CD4-positive, alpha-beta T cell treated with Interleukin-6 at 100 ng/mL for 8 hours (primary cell): Measurements from ENCODE around the gene NRSN2.

ENCODE experiments used
- DNase-seq: peaks from one replicate; pipeline ENCODE4 v3.0.0-alpha.2; 2020; ENCODE audit warnings: mixed read lengths, low spot score

NRSN2 gene, protein sequence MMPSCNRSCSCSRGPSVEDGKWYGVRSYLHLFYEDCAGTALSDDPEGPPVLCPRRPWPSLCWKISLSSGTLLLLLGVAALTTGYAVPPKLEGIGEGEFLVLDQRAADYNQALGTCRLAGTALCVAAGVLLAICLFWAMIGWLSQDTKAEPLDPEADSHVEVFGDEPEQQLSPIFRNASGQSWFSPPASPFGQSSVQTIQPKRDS

DNA sequence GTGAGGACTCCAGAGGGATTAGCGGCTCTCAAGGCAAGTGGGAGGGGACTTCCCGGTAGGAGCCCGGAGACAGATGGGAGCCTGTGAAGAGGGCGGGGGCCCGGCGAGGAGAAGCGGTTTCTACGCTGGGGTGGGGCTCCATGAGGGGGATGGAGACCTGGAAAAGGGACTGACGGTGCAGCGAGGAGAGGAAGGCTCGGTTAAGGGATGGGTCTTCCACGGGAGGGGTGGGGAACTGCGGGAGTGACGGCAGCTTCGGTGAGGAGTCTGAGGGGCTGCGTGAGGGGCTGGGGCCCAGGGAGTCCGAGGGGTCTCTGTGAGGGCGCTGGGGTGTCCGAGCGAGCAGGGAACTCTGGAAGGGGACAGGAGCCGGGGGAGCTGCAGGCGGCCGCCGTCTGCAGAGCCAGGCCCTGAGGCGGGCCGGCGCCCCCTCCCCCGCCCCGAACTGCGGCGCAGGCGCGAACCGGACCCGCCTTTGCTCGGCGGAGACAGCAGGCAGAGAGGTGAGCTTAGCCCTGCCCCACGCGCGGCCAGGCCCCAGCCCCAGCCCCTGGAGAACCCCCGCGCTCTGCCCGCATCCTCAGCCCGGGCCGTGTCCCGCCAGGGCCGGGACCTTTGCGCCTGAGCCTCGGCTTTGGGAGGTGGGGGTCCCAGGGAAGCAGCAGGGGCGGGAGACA, at the start of gene NRSN2:
TSS of gene NRSN2 (plus strand) at position 472 of the 677 bp plus-strand sequence. CDS start 2,533 bp downstream, outside the sequence.
- DNase-seq, result no peak

DNA sequence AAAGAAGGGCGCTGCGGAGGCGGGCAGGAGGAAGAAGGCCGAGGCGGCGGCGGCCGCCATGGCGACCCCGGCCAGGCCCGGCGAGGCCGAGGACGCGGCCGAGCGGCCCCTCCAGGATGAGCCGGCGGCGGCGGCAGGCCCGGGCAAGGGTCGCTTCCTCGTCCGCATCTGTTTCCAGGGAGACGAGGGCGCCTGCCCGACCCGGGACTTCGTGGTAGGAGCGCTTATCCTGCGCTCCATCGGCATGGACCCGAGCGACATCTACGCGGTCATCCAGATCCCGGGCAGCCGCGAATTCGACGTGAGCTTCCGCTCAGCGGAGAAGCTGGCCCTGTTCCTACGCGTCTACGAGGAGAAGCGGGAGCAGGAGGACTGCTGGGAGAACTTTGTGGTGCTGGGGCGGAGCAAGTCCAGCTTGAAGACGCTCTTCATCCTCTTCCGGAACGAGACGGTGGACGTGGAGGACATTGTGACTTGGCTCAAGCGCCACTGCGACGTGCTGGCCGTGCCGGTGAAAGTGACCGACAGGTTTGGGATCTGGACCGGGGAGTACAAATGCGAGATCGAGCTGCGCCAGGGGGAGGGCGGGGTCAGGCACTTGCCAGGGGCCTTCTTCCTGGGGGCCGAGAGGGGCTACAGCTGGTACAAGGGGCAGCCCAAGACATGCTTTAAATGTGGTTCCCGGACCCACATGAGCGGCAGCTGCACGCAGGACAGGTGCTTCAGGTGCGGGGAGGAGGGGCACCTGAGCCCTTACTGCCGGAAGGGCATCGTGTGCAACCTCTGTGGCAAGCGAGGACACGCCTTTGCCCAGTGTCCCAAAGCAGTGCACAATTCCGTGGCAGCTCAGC, 48.8 kb upstream of the NRSN2 start:
- DNase-seq, result peak; percentile 49

DNA sequence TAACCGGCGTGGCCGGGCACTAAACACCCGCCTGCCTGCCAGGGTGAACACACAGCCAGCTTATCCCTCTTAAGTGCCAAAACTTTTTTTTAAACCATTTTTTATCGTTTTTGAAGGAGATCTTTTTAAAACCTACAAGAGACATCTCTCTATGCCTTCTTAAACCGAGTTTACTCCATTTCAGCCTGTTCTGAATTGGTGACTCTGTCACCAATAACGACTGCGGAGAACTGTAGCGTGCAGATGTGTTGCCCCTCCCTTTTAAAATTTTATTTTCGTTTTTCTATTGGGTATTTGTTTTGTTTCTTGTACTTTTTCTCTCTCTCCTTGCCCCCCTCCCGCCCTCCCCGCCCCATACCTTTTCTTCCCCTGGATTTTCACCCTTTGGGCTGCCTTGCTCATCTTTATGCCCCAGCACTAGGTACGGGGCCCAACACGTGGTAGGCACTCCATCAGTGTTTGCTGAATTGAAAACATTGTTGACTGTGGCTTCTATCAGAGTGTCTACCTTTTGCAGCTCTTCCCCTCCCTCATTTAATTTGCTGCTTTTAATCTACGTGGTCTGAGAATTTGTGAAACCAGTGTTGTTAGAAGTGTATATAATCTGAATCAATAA, 48.0 kb upstream of the NRSN2 start:
- DNase-seq, result no peak

DNA sequence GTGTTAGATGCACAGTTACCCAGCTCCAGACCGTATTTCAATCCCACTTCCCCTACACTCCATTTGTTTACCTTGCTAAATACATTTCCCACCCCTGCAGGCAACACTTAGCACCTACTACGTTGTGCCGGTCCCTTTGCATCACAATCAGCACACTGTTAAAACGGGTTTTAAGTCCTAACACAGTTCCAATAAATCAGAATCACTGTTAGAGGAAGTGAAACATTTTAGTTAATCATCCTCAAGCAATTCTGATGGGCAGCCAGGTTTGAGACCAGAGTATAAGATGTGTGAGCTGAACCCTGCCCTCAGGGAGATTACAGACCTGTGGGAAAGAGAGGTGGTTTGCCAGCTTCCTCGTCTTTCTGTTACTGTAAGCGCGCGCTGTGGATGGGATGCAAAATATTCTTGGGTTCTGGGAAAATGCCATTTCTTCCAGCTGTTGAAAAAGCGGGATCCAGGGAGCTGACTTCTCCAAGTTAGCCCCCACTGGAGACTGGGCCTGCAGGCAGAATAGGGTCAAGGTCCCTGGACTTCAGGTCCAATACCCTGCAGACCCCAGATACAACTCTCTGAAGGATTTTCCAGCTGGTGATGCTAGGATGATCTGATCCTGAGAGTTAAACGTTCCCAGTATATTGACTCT, 46.4 kb upstream of the NRSN2 start:
- DNase-seq, result no peak

DNA sequence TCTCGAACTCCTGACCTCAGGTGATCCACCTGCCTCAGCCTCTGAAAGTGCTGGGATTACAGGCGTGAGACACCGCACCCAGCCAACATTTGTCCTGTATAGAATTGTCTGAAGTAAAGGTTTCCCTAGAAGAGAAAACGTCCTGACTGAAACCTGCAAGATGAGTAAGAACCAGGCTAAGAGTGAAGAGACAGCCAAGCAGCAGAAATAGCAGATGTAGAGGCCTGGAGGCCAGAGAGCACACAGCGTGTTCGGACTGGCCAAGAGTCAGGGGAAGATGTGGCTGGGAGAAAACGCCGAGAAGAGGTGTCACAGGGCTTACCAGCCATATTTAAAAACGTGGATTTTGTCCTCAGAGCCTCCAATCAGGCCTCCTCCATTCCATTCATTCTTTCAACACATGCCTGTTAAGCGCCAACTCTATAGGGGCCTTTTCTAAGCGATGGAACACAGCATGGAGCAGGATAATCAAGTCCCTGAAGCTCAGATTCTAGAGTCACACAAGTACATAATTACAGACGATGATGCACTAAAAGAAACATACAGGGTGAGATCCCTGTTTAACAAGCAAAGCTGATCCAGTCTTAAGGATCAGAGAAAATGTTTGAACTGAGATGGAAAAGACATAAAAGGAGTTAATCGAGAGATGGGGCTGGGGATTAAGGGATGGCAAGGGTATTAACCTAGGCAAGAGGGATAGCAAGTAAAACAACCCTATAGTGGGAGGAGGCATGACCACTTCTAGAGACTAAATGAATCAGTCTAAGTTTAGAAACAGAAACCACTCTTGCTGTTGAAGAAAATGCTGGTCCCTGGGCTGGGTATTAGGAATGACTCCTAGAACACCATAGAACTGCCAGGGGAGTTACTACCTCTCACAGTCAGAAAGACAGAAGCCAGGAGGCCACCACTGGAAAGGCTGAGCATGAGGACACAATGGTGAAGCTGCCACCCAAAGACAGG, 44.7 kb upstream of the NRSN2 start:
- no peak for DNase-seq

GRCh38 chr20:305745-306144, 41.2 kb upstream of the NRSN2 start:
- no peak for DNase-seq

DNA sequence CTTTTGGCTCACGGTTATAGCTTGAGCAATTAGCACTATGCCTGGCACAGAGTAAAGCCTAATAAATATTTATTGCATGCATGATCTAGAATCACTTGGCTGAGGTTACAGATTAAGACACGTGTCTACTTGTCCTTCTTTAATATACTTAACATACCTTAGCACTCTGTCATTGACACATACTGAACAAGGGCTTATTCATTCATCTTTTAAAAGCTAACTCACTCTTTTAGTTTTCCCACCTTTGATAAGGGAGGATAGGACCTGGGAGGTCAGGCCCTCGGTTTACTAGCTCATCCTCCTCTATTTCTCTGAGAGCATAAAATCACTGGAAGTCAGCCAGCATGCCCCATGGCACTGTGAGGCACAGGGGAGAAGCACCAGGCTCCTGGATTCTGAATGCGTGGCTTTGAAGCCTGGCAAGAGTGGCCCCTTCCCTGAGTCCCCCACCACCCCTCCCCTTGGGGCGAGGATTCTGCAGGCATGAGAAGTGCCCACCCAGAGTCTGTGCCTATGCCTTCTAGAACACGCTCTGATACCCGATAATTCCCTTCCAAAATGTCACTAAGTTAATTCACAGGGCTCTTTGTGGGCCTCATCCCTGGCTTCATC, 38.4 kb upstream of the NRSN2 start:
- no peak for DNase-seq

DNA sequence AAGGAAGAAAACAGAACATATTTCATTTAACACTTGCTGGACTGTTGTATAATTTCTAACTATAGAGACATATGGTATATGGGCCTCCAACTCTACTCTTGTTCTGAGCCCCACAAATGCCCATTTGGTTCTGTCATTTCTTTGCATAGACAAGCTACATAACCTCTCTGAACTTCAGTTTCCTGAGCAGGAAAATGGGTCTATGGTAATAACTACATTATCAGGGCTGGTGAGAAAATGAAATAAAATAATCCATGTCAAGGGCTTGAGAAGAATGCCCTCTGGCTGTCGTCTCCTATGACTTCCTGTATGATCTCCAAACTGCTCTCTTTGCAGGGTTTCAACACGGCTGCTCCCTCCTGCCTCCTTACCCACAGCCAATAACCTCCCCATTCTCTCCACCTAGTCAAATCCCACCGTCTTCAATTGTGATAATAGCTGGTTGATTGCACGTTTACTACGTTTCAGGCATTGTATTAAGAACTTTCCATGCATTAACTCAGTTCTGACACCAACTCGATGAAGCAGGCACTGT, 37.5 kb upstream of the NRSN2 start:
- no peak for DNase-seq

DNA sequence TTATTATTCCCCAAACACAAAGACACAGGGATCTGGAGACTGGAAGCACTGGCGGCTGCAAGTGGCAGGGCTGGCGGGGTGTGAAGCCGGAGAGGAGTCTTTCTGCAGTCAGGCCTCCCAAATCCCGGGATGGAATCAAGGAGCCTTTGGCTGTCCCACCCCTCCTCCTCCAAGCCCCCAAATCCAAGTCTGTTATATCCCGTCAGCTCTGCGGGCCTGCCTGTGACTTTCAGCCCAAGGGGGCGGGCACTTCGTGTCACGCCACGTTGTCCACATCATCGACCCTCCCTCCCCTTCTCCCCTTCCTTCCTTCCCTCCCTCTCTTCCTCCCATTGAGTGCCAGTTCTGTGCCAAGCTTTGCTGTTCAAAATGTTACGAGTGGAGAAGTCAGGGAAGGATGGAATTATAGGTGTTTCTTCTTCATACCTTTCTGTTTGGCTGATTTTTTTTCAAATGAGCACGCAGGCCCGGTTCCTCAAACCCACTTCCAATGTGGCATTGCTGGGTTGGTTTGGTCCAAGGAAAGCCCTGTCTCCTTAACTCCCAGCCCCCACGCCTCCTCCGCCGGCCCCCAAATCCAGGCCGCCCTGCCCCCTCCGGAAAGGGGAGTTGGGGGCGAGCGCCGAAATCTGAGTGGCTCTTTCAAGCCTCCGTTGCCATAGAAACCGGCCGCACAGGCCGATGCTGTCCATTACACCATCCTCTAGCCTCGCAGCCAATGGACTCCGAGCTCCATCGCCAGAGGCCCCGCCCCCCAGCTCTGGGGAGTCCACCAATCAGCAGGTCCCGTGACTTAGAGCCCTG, 36.9 kb upstream of the NRSN2 start:
- DNase-seq, result peak; percentile 84

DNA sequence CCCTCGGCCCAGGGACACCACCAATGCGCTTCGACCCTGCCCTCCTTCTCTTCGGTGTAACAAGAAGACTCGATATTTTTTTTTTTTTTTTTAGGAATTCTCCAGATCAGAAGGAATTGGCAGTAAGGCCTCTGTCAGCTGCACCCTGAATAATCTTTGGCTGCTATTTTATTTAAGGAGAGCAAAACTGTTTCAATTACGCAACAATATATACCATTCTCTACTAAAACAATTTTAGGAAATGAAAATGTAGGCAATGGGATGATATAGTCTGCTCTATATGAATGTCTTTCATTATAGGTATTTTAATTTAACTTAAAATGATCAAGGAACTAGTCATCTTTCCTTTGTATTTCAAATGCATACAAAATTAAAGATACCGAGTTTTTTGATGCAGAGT, 36.3 kb upstream of the NRSN2 start:
- no peak for DNase-seq

- no peak for DNase-seq
Measured at GRCh38 chr20:311609-312008, 35.3 kb upstream of the NRSN2 start.

GRCh38 chr20:312067-312466, 34.8 kb upstream of the NRSN2 start:
- DNase-seq, result no peak

DNA sequence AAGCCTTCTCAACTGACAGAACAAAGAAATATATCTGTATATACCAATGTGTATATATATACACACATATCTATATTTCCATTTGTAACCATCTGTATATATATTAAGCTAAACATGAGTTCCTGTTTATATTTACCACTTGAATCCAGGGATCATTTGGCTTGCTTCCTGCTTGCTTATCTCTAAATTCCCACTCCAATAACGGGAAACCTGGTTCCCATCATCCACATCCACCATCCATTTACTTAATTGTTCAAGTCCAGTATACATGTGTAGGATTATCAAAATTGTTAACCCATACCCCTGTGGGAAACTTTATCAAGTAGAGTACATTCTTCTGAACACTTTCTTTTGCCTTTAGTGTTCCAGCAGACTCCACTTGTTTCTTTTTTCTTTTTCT, 34.0 kb upstream of the NRSN2 start:
- no peak for DNase-seq

DNA sequence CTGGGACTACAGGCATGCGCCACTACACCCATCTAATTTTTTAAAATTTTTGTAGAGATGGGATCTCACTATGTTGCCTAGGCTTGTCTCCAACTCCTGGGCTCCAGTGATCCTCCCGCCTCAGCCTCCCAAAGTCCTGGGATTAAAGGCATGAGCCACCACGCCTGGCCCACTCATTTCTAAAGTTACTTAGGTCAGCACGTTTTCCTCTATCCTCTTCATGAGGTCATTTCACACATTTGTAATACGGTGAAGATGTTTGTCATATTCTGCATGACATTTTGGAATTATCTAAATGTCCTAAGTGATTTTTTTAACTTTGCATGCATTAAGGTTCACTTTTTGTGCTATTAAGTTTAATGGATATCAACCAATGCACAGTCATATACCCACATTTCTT, 33.5 kb upstream of the NRSN2 start:
- DNase-seq, result no peak

GRCh38 chr20:313948-314347, 33.0 kb upstream of the NRSN2 start:
- DNase-seq, result no peak

- DNase-seq, result no peak
Measured at GRCh38 chr20:316316-317068, 30.4 kb upstream of the NRSN2 start.

DNA sequence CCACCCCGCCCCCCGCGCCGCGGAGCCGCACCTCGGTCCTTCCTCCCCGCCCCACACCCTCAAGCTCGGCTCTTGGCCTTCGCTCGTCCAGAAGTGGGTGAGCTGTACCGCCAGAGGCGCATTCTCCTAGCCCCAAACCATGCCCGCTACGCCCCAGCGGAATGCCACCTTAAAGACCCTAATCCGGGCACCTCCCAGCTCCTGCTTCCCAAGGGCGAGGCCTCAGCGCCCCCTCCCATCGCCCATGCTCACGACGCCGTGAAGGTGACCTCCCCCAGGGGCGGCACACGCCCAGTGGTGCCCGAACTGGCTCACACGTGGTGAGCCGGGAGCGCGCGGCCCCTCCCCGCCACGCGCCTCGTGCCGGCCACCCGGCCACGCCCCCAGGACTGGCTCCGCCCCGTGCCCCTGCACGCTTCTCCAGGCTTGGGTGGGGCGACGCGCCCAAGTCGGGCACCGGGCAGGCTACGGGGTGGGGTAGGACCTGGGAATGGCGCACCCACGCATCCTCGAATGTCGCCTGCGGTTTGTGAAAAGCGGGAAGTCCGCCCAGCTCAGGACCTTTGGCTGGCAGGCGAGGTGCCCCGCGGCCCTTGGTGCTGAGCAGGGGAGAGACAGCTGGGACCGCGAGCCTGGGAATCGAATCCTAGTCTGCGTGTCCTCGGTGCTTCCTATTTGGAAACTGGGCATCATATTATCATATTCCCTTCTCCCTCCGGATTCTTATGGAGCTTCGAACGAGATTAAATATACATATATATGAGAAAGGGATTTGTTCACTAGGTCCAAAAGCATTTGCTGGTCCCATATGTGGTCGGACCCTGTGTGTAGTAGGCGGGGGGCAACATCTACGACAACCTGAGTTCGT, 22.5 kb upstream of the NRSN2 start:
- peak; percentile 86 for DNase-seq
